HG03575 (cell line): ENCODE measurements around the gene TMEM163.
"Not testable (repeated sequence)": the region's sequence is repeated elsewhere in the genome, so short reads cannot be mapped to it uniquely, and the experiment has no call there.

Experiments used
- ATAC-seq: cut with Tn5 transposase; IDR thresholded peaks from one replicate; pipeline ENCODE4 v1.9.1; 2021; ENCODE audit not compliant: unreplicated experiment, insufficient number of reproducible peaks, low FRiP score; ENCODE audit errors: extremely low read depth

Gene TMEM163

GRCh38 chr2:134568413-134568812 lies 150.4 kb downstream of the TMEM163 start:
- no peak for ATAC-seq

DNA sequence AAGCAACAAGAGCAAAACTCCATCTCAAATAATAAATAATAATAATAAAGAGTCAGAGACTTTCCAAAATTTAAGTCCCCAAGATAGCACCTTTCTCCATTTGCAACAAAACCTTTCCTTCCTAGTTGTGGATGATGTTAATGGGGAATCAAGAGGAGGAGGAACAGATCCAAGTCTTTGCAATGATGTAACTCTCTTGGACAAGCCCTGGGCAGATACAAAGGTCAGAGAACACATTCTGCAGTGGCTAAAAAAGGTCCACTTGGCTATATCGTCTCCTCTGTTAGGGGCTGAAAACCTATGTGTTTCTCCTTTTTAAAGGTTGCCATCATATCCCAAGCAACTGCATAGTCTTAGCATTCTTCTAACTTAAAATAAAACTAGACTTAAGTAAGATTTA lies 151.1 kb downstream of the TMEM163 start:
- ATAC-seq = no peak

- not testable (repeated sequence) for ATAC-seq
These were observed 153.8 kb downstream of the TMEM163 start for GRCh38 chr2:134564955-134565354.

DNA sequence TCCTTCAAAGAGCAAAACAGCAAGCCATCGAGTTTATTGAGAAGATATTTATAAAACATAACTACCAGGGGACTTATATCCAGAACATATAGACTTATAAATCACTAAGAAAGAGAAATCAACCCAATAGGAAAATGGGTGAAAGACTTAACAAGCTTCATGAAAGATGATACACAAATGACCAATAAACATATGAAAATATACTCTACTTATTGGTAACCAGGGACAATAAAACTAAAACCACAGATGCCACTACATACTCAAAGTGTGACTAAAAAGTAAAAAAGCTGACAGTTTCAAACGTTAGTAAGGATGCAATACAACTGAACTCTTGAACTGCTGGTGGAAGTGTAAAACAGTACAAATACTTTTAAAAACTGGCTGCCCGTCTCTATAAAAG lies 154.3 kb downstream of the TMEM163 start:
- no peak for ATAC-seq

DNA sequence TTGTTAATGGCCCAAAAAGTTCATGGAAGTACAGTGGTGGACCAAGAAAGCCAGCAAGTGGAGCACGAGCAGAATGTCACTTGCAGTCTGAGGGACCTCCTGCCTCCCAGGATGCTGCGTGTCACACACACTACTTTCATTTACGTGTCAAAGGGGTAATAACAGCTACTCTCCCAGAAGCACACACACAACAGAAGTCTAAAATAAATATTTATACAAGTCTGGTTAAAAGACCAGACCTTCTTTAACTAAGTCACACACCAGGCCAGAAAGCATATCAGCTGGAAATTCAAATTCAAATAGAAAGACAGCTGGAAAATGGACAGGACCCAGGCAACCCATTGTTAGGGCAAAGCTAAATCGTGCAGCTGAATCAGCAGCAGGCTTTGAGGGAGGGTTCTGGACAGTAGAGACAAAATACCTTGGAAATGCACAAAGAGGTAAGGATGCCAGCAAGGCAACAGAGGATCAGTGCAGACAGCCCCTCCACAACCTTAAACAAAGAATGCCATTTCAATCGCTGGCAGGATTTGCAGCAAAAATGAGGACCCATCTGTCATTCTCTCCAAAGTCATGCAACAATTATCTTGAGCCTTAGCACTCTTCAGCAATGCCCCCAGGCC lies 160.5 kb downstream of the TMEM163 start:
- no peak for ATAC-seq

- ATAC-seq = no peak
These were observed 163.4 kb downstream of the TMEM163 start for GRCh38 chr2:134555411-134555810.

DNA sequence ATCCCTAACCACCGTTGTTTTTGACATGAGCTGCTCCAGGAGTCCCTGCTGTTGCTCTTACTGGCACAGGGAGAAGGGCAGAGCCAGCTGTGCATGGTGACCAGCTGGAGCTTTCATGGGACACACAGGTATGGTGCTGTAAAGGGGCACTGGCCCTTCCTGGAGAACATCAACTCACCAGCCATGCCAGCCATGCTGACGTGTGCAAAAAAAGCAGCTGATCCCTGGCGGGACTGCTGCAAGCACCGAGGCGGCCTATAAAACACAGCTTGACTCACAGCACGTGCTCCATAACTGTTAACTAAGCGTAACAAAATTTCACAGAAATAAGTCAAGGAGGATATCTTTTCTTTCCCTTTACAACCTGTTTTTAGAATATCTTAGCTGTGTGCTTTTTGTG lies 165.1 kb downstream of the TMEM163 start:
- ATAC-seq = no peak

GRCh38 chr2:134550566-134551164 lies 168.1 kb downstream of the TMEM163 start:
- no peak for ATAC-seq

DNA sequence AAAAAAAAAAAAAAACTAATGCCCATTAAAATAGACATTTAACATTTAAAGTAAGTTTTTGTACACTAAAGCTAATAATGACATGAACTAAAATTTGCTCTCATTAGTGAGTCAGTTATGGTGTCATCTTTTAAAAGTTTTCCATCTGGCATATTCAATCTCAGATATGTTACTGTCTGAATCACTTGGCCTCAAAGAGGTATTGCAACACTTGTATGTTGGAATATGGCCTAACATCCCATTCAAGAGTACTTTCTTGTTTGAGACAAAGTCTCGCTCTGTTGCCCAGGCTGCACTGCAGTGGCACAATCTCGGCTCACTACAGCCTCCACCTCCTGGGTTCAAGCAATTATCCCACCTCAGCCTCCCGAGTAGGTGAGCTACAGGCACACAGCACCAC lies 169.7 kb downstream of the TMEM163 start:
- ATAC-seq = no peak

GRCh38 chr2:134540990-134541389 lies 177.8 kb downstream of the TMEM163 start:
- no peak for ATAC-seq

GRCh38 chr2:134539981-134540380 lies 178.8 kb downstream of the TMEM163 start:
- ATAC-seq = no peak

GRCh38 chr2:134537702-134538101 lies 181.1 kb downstream of the TMEM163 start:
- no peak for ATAC-seq

GRCh38 chr2:134537121-134537520 lies 181.7 kb downstream of the TMEM163 start:
- no peak for ATAC-seq

GRCh38 chr2:134536296-134536695 lies 182.5 kb downstream of the TMEM163 start:
- no peak for ATAC-seq

- ATAC-seq = no peak
These were observed 186.3 kb downstream of the TMEM163 start for GRCh38 chr2:134532537-134532936.

DNA sequence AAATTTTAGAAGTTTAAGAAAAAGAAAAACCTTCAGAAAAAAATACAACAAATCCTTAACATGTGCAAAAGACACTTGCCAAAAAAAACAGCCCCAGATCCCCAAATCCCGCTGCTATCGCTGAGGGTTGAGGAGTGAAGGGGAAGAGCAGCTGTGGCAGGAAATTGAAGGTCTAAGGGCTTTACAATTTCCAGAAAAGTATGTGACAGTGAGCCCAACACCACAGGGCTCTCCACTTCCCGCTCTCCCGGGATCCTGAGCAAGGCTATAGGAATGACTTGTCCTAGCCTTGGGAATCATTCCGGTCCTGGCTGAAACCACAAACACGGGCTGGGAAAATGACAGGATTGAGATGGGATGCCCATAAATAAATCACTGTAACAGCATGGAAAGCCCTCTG lies 191.4 kb downstream of the TMEM163 start:
- ATAC-seq = no peak

- ATAC-seq = no peak
These were observed 196.0 kb downstream of the TMEM163 start for GRCh38 chr2:134522496-134523455.

GRCh38 chr2:134518101-134518500 lies 200.7 kb downstream of the TMEM163 start:
- no peak for ATAC-seq

DNA sequence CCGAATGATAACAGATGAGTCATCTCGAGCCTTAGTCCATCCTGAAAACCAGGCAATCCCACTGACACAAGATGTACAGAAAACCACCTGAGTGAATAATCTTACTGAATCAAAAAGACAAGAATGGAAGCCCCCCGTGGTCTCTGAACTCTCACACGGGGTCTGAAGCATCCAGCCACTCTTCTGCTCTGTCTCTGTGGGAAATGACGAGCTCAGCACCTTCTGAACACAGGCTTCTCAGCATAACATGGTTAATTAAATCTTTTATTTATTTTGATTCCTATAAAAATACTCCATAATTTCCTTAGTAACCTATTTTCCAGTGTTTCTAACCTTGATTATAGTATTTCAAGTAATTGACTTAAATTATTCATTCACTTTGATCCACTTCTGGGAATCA lies 203.7 kb downstream of the TMEM163 start:
- ATAC-seq = no peak

- no peak for ATAC-seq
These were observed 205.4 kb downstream of the TMEM163 start for GRCh38 chr2:134513465-134513804.
